ENCODE measurements around the gene XCL1. TPM values are rescaled to one million over a fixed set of nuclear protein-coding genes. Genes with fewer than 3 reads are reported as not detected.

The XCL1 gene
- polyA plus RNA-seq, 10 donors, result 0.12 to 0.50 (median 0.33) TPM; not detected in 6

GRCh38 chr1:168603501-168604110 lies 27.2 kb downstream of the XCL1 start:
- peak; percentile 56 to 83 (median 70) for DNase-seq

- DNase-seq, result no peak
Measured at GRCh38 chr1:168605443-168605842, 29.0 kb downstream of the XCL1 start.

- DNase-seq, result no peak
Measured at GRCh38 chr1:168606096-168606495, 29.7 kb downstream of the XCL1 start.

GRCh38 chr1:168607872-168608428 lies 31.5 kb downstream of the XCL1 start:
- no peak for DNase-seq

- peak; percentile 46 to 85 (median 63) for DNase-seq
Measured at GRCh38 chr1:168608796-168609715, 32.7 kb downstream of the XCL1 start.

GRCh38 chr1:168609741-168610510 lies 33.5 kb downstream of the XCL1 start:
- DNase-seq, result no peak

GRCh38 chr1:168613038-168613451 lies 36.6 kb downstream of the XCL1 start:
- peak in 1 of 3 donors; percentile 42 for DNase-seq

- DNase-seq, result peak; percentile 57 to 81 (median 79)
Measured at GRCh38 chr1:168613691-168614231, 37.4 kb downstream of the XCL1 start.

- peak in 1 of 3 donors; percentile 39 for DNase-seq
Measured at GRCh38 chr1:168614235-168614634, 37.8 kb downstream of the XCL1 start.

GRCh38 chr1:168615965-168616364 lies 39.6 kb downstream of the XCL1 start:
- DNase-seq, result no peak

- peak in 1 of 3 donors; percentile 27 for DNase-seq
Measured at GRCh38 chr1:168617974-168618750, 41.8 kb downstream of the XCL1 start.

GRCh38 chr1:168618886-168619285 lies 42.5 kb downstream of the XCL1 start:
- DNase-seq, result no peak

- DNase-seq, result peak in 1 of 3 donors; percentile 27
Measured at GRCh38 chr1:168621356-168621755, 45.0 kb downstream of the XCL1 start.

- DNase-seq, result peak in 2 of 3 donors; percentile 15 to 49
Measured at GRCh38 chr1:168623003-168623828, 46.8 kb downstream of the XCL1 start.

- no peak for DNase-seq
Measured at GRCh38 chr1:168623831-168624230, 47.4 kb downstream of the XCL1 start.

GRCh38 chr1:168626326-168626725 lies 49.9 kb downstream of the XCL1 start:
- no peak for DNase-seq

- DNase-seq, result peak in 1 of 3 donors; percentile 16
Measured at GRCh38 chr1:168627370-168627769, 51.0 kb downstream of the XCL1 start.

- peak in 1 of 3 donors; percentile 64 for DNase-seq
Measured at GRCh38 chr1:168628807-168629206, 52.4 kb downstream of the XCL1 start.

- no peak for DNase-seq
Measured at GRCh38 chr1:168629466-168629865, 53.1 kb downstream of the XCL1 start.

Data from muscle of back (tissue), 11 donors.